Suppressor macrophage (primary cell): ENCODE data around the gene LTO1.

Source experiments
- DNase-seq, 4 experiments: peaks; one replicate each; pipeline ENCODE4 v3.0.0-alpha.2; 2020 to 2022
- total RNA-seq, 17 experiments: gene quantifications; one replicate each; lab custom pipeline; 2026; ENCODE audit warnings: mixed read lengths in 6 of 17, inconsistent platforms in 3 of 17; lab: John Stamatoyannopoulos, UW

The LTO1 gene, protein sequence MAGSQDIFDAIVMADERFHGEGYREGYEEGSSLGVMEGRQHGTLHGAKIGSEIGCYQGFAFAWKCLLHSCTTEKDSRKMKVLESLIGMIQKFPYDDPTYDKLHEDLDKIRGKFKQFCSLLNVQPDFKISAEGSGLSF
- 3.5 to 18.3 (median 8.9) reads per million in 17 experiments for total RNA-seq

DNA sequence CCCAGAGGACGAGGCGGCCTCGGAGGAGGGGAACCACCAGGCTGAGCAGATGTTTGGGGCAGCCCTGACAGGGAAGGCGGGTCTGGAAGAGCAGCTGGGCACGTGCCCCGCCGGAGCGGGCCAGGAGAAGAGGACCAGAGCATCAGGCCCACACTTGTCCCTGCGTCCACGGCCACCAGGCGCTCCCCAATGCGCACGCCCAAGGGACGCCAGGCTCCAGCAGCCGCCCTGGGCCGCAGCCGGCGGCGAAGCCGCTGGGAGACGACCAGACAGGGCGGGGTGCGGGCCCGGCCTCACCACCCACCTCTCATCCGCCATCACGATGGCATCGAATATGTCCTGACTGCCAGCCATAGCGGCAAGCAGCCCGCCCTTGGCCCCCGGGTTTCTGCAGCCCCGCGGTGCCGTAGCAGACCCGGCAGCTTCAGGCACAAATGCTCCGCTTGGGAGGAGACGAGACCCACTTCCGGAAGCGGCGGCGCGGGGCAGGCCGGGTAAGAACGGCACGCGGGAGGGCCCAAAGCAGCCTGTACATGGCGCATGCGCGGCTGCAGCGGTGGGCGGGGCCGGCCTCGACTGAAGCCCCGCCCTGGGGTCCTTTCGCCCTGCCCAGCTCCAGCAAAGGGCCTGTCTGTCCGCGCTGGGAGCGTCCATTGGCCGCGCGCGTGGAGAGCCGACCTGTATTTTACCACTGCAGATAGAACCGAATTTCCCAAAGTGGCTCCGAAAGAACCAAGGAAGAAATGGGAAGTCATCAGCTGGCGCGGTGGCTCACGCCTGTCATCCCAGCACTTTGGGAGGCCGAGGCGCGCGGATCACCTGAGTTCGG, at the start of gene LTO1:
Gene LTO1, minus strand, starts transcription at position 468 of the 829 bp plus-strand sequence. Its CDS starts 114 bp downstream, at position 354.
- DNase-seq: peak; percentile 97 to 99 (median 98)

DNA sequence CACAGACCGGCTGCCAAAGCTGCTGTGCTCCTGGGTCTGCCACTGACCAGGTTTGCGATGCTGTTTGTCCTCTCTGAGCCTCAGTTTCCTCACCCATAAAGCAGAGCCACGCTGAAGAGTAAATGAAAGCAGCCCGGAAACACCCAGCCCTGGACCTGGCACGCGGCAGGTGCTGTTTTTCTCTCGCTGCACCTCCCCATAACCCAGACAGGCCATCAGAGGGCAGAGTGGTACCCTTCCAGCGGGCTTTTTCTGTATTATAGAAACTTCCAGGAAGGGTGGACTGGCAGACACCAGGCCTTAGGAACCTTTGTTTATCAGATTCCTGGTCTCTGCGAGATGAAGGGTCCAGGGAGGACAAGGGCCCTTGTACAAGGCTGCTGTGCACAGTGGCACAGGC, 46.6 kb upstream of the LTO1 start:
- no peak for DNase-seq

DNA sequence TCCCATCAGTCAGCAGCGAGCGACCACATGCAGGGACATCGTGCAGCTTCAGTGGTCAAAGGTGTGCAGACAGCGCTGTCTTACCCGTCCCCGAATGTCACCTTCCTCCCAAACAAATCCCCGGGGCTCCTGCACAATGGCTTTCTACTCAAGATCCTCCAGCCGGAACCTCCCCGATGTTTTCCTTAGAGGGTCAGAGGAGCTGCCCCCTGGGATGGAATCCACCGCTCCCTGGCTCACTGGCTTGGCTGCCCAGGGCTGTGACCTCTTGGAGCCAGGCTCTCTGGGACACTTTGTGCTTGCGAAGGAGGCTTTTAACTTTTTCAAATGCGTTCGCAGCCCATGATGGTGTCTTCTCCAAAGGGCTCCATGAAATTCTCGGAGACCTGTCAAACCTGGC, 46.0 kb upstream of the LTO1 start:
- DNase-seq: no peak

DNA sequence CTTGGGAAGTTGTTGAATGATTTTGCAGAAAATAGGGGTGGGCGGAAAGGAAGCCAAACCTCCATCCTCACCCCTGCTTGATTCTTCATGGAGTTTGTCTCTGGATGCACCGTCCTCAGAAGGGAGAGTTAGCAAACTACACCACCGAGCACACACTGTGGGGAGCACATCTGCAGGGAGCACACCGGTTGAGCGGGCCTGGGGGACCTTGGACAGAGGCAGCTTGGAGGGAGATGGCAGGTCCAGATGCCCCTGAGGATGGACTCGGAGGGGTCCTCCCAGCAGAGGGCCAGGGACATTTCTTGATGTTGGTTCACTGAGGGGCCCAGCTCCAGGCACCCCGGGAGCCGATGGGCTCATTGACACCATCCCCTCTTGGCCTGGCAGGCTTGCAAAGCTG, 43.8 kb upstream of the LTO1 start:
- DNase-seq: no peak

DNA sequence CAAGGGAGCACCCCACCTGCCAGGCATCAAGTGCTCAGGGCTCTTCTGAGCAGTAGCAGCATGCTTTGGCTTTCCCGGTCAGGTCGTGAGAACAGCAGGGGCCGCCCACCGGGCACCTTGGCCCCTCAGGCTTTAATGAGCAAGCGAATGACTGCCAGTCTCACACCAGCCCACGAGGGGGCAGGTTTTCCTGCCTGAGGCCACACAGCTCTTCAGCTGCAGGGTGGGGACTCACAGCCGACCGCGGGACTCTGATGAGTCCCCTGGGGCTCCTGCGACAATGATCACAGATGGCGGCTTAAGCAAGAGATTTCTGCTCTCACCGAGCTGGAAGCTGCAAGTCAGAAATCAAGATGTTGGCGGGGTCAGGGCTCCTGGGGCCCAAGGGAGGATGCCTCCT, 43.0 kb upstream of the LTO1 start:
- peak in 2 of 4 experiments; percentile 17 to 27 for DNase-seq

DNA sequence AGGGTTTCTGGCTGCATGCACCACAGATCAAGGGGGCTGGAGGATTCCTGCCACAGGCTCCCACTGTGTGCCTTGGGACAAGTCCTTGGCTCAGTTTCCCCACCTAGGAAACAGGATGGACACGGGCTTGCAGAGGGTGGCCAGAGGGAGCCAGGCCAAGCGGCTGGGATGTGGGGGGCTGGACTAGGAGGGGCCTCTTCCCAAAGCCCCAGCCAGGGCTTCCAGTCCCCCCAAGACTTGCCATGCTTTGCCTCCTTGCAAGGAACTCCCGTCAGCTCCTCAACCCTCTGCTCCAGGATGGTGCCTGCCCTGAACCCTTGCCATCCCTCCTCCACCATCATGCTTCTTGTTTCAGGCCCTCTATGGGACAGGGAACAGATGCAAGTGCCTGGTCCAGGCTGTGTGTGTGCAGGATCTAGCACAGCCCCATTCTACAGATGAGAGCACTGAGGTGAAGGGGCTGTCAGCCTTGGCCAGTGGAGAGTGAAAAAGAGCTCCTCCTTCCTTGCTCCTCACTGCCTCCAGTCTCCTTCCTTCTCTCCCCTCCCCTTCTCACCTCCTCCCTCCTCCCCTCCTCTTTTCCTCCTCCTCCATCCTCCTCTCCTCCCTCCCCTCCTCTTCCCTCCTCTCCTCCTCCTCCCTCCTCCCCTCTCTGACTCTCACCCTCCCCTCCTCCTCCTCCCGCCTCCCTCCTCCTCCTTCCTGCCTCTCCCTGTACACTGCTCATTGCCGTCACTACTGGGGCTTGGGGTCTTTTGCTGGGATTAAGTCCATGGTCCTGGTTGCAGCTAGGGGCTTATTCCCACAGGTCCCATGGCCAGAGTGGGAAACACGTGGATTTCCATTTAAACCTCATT, 42.0 kb upstream of the LTO1 start:
- DNase-seq: no peak

DNA sequence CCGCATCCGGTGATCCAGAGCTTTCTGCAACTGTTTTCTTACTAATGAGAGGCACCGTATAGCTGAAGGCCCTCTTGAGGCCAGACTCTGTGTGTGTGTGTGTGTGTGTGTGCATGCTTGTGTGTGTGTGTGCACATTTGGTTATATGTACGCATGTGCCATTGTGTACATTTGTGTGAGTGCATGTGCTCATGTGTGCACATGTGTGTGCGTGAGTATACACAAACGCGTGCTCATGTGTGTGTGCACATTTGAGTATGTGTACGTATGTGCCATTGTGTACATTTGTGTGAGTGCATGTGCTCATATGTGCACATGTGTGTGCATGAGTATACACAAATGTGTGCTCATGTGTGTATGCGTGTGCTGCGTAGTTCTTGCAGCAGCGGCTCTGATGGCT, 40.9 kb upstream of the LTO1 start:
- no peak for DNase-seq

DNA sequence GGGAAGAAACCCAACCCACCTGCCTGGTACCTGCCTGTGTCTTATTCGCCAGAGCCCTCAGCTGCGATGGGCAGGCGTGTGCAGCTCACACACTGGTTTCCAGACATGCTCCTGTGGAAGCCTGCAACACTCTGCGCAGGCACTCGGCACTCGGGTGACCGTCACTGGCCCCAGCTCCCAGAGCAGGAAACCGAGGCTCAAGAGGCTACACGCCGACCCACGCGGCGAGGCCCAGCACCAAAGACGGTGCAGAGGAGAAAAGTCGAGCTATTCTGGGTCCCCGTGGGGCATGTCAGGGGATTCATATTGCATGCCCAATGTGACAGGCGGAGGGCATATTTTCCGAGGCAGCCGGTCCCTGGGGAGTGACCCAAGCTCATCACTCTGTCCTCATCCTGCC, 40.3 kb upstream of the LTO1 start:
- DNase-seq: no peak

DNA sequence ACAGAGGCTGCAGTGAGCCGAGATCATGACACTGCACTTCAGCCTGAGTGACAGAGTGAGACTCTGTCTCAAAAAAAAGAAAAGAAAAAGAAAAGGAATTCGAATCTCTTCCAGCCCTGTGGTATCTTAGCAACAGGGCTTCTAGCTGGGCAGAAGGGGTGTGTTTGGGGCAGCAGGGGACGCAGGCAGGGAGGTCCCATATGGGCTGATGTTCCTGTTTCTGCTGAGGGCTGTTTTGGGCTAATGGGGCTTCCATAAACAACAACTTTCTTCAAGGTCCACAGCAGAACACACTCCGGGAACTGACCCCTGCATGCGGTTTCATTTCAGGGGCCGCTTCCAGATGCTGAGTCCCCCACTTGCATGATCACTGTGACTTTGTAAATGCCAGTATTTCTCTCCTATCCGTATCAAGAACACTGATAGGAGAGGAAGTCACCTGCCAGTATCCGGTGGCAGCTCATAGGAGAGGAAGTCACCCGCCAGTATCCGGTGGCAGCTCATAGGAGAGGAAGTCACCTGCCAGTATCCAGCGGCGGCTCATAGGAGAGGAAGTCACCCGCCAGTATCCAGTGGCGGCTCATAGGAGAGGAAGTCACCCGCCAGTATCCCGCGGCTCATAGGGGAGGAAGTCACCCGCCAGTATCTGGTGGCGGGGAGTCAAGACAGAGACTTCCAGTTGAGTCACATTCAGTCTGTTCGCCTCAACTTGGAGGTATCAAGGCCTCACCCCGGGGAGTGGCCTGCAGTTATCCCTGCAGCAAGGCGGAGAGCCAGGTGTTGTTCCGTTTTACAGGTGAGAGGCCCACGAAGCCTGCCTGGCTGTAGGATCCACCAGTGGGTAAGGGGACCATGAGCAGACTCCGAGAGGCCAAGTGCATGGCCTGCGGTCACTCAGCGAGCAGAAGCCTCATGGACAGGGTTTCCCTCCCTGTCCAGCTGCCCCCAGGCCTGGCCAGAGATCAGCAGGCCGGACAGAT, 37.0 kb upstream of the LTO1 start:
- peak; percentile 59 to 79 (median 76) for DNase-seq

DNA sequence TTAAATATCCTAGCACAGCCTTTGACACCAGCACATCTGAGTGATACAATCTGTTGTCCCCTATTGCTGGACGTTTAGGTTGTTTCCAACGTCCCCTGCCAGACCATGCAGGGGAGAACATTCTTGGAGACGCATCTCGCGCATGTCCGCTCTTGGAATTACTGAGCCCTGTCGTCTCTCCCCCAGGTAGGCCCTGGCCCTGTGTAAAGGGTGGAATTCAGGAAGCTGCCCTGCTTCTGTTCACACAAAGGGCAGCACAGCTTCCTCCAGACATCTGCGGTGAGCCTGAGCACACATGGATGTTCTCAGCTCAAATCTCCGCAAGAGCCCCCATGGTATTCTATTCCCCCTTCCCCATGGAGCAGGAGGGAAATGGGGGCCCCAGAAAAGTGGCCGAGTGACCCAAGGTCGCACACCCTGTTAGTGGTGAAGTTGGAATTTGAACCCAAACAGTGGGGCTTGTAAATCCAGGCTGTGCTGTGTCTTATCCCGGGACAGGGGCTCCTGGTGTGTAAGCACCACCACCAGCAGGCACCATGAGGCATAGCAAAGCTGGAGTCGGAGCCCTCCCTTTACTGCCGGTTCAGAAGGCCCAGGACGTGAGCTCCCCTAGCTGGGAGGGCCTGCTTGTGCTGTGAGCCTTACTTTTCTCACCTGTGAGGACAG, 33.7 kb upstream of the LTO1 start:
- no peak for DNase-seq

DNA sequence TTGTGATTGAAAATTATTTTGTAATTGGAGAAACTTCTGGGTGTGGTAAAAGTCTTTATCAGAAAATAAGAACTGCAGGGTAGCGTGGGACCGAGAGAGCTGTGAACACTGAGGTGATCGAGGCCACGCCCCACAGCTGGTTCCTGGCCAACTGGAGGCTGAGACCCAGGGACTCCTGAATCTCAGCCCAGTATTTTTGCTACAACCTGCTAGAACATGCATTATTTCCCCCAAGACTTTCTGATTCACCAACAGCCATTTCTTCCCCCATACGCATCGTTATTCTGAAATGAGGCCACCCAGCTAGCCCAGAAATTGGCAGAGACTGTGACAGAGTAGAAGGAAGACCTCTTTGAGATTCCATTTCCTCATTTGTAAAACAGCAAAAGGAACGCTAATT, 32.0 kb upstream of the LTO1 start:
- no peak for DNase-seq

DNA sequence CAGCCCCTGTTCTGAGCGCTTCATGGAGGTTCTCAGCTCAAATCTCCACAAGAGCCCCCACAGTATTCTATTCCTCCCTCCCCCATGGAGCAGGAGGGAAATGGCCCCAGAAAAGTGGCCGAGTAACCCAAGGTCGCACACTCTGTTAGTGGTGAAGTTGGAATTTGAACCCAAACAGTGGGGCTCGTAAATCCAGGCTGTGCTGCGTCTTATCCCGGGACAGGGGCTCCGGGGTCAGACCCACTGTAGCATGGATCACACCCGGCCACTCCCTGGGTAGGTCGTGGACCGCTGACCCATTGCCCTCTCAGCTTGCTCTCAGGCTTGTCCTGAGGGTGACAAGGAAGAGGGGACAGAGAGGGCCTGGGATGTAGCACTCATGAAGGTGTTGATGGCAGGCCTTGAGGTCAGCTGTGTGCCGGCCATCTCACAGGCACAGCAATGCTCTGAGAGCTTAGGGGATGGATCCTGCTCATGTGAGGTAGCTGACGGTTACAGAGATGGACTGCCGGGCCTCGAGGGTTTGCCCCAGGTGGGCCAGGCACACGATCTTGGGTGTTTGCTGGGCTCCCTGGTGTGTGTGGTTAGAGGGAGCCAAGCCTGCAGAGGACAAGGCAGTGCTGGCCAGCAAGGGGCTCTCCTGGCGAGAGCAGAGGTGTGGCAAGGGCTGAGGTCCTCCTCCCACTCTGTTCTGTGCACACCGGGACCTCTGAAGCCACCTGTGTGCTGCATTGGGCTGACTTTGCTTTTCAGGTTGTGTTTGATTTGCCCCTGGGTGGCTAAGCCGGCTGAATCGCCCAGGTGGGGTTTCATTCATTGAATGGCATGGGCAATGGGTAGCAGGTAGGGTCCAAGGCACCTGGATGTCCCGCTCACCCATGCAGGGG, 31.0 kb upstream of the LTO1 start:
- DNase-seq: no peak

DNA sequence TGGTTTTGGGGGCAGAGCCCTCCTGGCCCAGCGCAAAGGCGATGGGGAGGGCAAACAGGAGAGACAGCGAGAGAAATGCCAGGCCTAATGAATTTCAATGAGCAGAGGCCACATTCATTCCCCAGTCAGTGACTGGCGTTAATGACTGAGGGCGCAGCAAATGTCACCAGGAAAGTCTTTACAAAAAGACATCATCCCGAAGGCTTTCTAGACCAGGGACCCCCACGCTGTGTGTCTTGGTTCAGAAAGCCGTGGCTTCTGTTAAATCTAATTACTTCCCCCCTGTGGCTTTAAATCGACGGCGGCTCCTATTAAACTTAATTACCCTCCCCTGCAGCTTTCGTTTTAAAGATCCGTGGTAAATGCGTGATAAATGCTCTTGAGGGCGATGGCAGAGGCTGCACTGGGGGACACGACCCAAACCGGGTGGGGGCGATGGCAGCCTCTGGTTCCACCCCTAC, 30.2 kb upstream of the LTO1 start:
- no peak for DNase-seq

DNA sequence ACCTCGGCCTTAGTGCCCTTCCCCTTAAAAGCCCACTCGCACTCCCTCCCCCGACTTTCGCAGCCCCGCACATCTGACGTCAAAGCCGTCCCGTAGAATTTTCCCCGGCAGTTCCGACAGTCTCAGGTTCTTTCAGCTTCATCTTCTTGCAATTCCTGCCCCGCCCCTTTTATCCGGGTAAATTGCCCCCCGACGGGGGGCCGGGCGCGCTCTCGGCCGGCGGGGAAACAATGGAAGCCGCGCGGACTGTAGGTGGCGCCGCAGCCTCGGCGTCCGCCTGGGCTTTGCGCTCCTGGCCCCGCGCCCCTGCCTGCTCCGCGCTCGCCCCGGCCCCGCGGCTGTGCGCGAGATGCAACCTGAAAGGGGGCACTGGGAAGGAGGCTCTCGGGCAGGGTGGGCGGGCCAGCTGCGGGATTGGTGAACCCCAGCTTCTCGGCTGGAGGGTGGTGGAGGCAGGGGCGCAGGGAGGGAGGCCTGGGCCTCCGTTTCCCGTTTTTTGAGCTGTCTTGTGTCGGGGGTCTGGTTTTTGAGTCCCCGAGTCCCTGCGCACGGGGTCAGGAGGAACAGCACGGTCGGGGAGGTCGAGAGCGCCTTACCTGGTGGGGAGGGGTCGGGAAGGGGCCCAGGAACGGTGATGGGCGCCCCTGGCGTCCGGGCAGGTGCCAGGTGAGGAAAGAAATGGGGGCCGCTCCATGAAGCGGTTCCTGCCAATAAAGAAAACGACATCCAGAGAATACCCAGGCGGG, 29.5 kb upstream of the LTO1 start:
- DNase-seq: peak in 2 of 4 experiments; percentile 31 to 48

DNA sequence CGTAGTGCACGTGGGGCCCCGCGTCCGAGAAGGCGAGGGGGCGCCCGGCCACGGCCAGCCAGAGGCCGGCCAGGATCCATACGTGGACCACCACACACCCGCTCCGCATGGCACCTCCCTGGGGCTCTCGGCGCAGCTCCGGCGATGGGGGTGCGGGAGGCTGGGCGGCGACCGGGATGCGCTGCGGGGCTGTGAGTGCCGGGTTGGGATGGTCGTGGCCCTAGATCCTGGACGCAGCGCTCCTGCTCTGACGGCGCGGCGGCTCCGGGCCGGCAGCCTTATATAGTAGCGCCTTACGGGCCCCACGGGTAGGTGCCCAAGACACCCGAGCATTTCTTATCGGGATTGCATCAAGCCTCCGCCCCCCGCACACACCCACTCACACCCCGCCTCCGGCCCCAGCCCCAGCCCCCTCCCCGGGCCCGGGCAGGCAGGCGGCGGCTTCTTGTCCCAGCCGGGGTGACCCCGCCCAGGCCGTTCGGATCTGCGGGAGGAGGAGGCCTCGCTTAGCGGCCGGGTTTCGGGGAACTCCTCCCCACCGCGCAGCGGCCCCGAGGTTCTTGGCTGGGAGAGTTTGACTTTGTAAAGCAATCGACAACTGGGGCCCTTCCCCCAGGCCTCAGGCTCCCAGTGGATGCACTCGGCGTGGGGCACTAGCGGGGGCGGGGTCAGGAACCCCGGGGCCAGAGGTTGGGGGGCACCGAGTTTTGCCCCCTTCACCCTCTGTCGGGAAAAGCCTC, 28.8 kb upstream of the LTO1 start, which contains the start of gene FGF19:
Gene FGF19, minus strand, starts transcription at position 255 of the 740 bp plus-strand sequence. Its CDS starts 146 bp downstream, at position 109.
- DNase-seq: no peak

DNA sequence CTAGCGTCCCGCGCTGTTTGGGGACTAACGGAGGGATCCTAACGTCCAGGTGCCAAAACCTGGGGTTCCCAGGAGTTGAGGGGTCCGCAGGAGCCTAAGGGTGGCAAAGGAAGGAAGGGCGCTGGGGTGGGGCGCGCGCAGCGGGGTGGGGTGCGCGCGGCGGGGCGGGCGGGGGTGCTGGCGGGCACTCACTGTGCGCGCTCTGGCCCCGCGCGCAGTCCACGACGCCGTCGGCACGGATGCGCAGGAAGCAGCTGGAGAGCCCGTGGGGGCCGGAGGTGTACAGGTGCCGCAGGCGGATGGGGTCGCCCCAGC, 28.3 kb upstream of the LTO1 start:
- no peak for DNase-seq

DNA sequence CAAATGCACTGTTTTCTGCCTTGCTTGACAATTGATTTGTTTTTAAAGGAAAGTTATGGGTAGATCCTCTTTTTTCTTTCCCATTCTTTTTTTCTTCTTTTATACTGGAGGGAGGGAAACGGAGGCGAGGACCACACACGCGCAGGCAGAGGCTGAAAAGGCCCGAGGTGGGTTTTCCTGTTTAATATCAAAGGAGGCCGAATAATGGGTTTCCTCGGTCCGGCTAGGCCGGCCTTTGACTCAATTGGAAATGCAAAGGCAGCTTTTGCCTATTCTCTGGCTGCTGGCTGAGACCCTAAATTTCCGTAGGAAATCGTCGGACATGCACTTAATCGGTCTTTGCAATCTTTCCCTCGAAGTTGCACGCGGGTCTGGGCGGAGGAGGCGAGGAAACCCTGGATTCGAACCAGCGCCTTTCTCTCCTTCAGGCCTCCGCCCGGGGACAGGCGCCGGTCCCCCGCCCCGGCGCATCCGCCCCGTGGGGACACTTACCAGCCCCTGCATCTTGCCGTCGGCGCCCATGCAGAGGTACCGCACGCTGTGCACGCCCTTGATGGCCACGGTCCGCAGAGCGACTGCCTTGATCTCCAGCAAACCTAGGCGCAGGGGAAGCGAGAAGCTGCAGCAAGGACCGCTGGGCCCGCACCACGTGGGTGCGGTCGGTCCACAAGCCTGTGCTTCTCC, 27.8 kb upstream of the LTO1 start:
- no peak for DNase-seq

DNA sequence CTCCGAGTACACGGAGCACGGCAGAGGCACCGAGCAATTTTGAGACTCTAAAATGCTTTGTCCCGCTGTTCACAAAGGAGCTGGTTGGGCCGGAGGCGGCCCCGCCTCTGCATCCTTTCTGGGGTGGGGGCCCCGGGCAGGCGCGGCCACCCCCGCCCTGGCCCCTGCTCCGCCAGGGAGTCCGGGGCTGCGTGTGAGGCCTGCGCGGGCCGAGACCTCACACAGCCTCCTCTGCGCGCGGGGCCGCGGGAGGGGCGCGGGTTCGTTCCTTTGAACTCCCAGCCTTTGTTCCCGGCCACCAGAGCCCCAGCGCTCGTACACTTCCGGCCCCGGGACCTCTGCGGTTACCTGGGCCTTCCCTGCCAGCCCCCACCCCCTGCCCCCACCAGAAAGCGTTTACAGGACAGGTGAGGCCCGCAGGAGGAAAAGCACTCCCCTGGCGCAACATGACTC, 27.1 kb upstream of the LTO1 start:
- DNase-seq: no peak
